GM18499 (cell line): Measurements from ENCODE around the gene PTPRD.

Experiments used
- ATAC-seq: cut with Tn5 transposase; IDR thresholded peaks from one replicate; pipeline ENCODE4 v1.9.1; 2021; ENCODE audit warnings: moderate number of reproducible peaks; ENCODE audit not compliant: insufficient read depth, unreplicated experiment

Gene PTPRD

GRCh38 chr9:10212702-10213101 is 400.1 kb downstream of the PTPRD start:
- ATAC-seq = no peak

GRCh38 chr9:10208691-10209069 is 404.1 kb downstream of the PTPRD start:
- no peak for ATAC-seq

GRCh38 chr9:10204276-10204675 is 408.5 kb downstream of the PTPRD start:
- no peak for ATAC-seq

- no peak for ATAC-seq
These were observed 439.2 kb downstream of the PTPRD start for GRCh38 chr9:10173561-10173960.

GRCh38 chr9:10172476-10172875 is 440.3 kb downstream of the PTPRD start:
- ATAC-seq = no peak

- no peak for ATAC-seq
These were observed 444.6 kb downstream of the PTPRD start for GRCh38 chr9:10168241-10168640.

- no peak for ATAC-seq
These were observed 464.0 kb downstream of the PTPRD start for GRCh38 chr9:10148796-10149195.

GRCh38 chr9:10146517-10147331 is 466.1 kb downstream of the PTPRD start:
- ATAC-seq = no peak

- no peak for ATAC-seq
These were observed 468.4 kb downstream of the PTPRD start for GRCh38 chr9:10144355-10144754.

- no peak for ATAC-seq
These were observed 477.2 kb downstream of the PTPRD start for GRCh38 chr9:10135553-10135952.

- ATAC-seq = no peak
These were observed 478.5 kb downstream of the PTPRD start for GRCh38 chr9:10134266-10134665.

GRCh38 chr9:10130061-10130675 is 482.6 kb downstream of the PTPRD start:
- no peak for ATAC-seq

- ATAC-seq = no peak
These were observed 484.9 kb downstream of the PTPRD start for GRCh38 chr9:10127867-10128266.

- no peak for ATAC-seq
These were observed 500.0 kb downstream of the PTPRD start for GRCh38 chr9:10112798-10113197.

- no peak for ATAC-seq
These were observed 500.7 kb downstream of the PTPRD start for GRCh38 chr9:10112070-10112469.

GRCh38 chr9:10108815-10109214 is 504.0 kb downstream of the PTPRD start:
- ATAC-seq = no peak

- ATAC-seq = no peak
These were observed 508.0 kb downstream of the PTPRD start for GRCh38 chr9:10104774-10105173.

- ATAC-seq = no peak
These were observed 517.6 kb downstream of the PTPRD start for GRCh38 chr9:10095208-10095607.

- no peak for ATAC-seq
These were observed 518.2 kb downstream of the PTPRD start for GRCh38 chr9:10094563-10094962.

- no peak for ATAC-seq
These were observed 532.8 kb downstream of the PTPRD start for GRCh38 chr9:10080012-10080411.

- ATAC-seq = no peak
These were observed 533.4 kb downstream of the PTPRD start for GRCh38 chr9:10079284-10079964.
